Gastrocnemius medialis (tissue), 4 donors: ENCODE data around the gene TTLL9.

ENCODE experiments used
- POLR2A ChIP-seq, 2 donors: fragments of 450-650 bp; IDR thresholded peaks; one replicate each; pipeline ENCODE4 v1.6.1; 2017; ENCODE audit warnings: antibody characterized with exemption in 2 of 2, mild to moderate bottlenecking in 2 of 2, moderate library complexity in 2 of 2
- TF ChIP-seq, protein P1 (sequence below), 5 experiments: fragments of 450-650 bp in 3 of 5; fragments of 200-600 bp in 2 of 5; sonication (generic) in 2 of 5; IDR thresholded peaks in 4 of 5; conservative IDR thresholded peaks in 1 of 5; 1 replicate in 4 of 5; 2 replicates in 1 of 5; pipeline ENCODE4 v1.5.1; 2016 to 2019; ENCODE audit warnings: antibody characterized with exemption in 5 of 5, mild to moderate bottlenecking in 3 of 5, moderate library complexity in 3 of 5

DNA sequence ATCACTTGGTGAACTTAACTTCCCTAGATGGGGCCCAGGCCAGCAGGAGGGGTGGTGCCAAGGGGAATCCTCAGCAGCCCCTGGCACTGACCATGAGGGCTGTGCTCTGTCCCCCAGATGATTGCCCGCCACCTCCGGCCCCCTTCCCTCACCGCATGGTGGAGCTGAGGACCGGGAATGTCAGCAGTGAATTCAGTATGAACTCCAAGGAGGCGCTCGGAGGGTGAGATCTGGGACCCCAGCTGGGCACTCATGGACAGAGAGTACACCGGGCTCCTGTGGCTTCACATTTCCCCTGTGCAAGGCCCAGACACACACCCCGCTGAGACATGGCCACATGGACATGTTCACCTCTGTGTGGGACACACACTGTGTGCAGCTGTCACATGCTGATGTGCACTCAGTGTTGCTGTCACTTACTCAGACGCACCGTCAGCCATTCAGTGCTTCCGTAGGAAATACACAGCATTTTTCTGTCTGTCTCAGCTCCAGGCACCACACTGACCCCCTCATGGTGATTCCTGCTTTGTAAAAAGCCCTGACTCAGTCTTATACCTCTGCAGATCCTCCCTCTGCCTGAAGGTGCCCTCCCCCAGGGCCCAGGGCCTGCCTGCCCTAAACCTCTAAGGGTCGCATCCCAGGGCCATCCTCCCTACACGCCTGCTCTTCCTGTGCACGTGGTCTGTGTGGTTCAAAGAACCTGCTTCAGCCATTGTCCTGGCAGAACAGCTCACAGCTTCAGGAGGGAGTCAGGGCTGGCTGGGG is 46.9 kb upstream of the TTLL9 start:
- no peak for TF ChIP-seq POLR2A (IDR thresholded peaks at IDR 0.05)
- TF ChIP-seq, protein P1, sequence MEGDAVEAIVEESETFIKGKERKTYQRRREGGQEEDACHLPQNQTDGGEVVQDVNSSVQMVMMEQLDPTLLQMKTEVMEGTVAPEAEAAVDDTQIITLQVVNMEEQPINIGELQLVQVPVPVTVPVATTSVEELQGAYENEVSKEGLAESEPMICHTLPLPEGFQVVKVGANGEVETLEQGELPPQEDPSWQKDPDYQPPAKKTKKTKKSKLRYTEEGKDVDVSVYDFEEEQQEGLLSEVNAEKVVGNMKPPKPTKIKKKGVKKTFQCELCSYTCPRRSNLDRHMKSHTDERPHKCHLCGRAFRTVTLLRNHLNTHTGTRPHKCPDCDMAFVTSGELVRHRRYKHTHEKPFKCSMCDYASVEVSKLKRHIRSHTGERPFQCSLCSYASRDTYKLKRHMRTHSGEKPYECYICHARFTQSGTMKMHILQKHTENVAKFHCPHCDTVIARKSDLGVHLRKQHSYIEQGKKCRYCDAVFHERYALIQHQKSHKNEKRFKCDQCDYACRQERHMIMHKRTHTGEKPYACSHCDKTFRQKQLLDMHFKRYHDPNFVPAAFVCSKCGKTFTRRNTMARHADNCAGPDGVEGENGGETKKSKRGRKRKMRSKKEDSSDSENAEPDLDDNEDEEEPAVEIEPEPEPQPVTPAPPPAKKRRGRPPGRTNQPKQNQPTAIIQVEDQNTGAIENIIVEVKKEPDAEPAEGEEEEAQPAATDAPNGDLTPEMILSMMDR (IDR thresholded peaks at IDR 0.05 in 4 of 5, conservative IDR thresholded peaks at IDR 0.05 in 1 of 5), result no peak
